HG03025 (cell line): ENCODE results near the gene ARHGEF39.
A peak's percentile ranks its signal among the peaks of the same experiment; 100 is the strongest.
"Not testable (repeated sequence)": the region's sequence is repeated elsewhere in the genome, so short reads cannot be mapped to it uniquely, and the experiment has no call there.

Source experiments
- ATAC-seq: cut with Tn5 transposase; IDR thresholded peaks from one replicate; pipeline ENCODE4 v1.9.1; 2021; ENCODE audit warnings: mild to moderate bottlenecking, moderate library complexity; ENCODE audit not compliant: unreplicated experiment, low FRiP score

ARHGEF39 gene

DNA sequence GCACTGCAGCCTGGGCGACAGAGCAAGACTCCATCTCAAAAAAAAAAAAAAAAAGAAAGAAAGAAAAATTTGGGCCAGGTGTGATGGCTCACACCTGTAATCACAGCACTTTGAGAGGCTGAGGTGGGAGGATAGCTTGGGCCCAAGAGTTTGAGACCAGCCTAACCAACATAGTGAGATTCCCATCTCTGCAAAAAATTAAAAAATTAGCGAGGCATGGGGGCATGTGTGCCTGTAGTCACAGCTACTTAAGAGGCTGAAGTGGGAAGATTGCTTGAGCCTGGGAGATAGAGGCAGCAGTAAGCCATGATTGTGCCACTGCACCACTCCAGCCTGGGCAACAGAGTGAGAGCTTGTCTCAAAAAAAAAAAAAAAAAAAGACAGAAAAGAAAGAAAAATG is 11.4 kb downstream of the ARHGEF39 start:
- no peak for ATAC-seq

DNA sequence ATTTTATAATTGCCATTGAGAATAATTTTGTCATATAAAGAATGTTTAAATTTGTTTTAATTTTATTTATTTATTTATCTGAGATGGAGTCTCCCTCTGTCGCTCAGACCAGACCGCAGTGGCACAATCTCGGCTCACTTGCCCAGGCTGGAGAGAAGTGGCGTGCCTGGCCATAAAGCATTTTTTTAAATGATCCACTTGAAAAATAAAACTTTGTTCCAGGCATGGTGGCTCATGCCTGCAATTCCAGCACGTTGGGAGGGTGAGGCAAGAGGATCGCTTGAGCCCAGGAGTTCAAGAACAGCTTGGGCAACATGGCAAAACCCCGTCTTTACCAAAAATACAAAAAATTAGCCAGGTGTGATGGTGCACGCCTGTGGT is 12.2 kb downstream of the ARHGEF39 start:
- no peak for ATAC-seq

DNA sequence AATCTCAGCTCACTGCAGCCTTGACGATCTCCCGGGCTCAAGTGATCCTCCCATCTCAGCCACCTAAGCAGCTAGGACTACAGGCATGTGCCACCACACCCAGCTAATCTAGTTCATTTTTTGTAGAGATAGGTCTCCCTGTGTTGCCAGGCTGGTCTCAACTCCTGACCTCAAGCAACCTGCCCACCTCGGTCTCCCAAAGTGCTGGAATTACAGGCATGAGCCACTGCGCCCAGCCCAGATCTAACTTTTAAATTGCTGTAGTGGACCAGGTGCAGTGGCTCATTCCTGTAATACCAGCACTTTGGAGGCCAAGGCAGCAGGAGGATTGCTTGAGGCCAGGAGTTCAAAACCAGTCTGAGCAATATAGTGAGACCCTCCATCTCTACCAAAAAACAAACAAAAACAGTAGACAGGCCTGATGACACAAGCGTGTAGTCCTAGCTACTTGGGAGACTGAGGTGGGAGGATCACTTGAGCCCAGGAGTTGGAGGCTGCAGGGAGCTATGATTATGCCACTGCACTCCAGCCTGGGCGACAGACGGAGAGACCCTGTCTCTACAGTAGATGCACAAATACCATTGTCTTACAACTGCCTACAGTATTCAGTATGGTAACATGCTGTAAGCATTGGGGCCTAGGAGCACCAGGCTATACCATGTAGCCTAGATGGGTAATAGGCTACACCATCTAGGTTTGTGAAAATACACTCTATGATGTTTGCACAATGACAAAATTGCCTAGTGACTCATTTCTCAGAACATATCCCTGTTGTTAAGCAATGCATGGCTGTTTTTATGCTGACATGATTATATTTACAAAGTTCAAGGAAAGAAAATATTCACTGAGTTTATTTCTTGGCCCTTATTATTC is 12.8 kb downstream of the ARHGEF39 start:
- ATAC-seq = no peak

DNA sequence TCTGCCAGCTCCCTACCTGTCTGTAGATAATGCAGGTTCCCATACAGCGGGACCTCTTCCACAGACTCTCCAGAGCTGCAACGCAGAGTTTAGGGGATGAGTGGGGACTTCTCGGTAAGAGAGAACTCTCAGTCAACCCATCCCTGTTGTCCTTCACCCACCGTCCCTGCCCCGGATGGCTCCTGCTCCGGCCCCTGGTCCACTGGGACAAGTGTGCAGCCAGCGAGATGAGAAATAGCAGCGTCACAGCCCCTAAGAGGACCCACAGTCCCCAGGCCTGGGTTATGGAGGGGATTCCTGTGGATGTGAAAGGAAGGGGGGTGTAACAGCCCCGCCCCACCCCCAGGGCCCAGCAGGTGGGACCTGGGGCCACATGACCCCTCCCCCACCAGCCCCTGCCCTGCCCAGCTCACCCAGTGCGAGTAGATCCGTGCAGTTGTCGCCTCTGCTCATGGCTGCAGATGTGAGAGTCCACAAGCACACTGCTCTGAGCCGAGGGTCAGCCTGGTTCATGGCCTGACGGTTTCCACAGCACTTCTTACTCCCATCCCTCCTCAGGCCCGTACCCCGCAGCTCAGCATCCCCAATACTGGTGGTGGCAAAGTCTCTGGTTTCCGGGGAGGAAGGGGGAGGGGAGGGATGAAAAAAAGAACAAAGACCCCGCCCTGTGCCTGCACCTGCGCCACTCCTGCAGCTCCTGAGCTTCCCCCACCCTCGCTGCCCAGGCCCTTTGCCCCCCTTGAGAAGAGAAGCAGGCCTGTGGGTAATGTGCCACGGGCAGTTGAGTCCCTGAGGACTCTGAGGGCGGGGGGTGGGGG is 14.4 kb downstream of the ARHGEF39 start, which contains the start of gene SIT1:
SIT1 (minus strand) TSS at position 591 of the 818 bp plus-strand sequence; CDS start at position 513, 78 bp downstream.
- no peak for ATAC-seq

DNA sequence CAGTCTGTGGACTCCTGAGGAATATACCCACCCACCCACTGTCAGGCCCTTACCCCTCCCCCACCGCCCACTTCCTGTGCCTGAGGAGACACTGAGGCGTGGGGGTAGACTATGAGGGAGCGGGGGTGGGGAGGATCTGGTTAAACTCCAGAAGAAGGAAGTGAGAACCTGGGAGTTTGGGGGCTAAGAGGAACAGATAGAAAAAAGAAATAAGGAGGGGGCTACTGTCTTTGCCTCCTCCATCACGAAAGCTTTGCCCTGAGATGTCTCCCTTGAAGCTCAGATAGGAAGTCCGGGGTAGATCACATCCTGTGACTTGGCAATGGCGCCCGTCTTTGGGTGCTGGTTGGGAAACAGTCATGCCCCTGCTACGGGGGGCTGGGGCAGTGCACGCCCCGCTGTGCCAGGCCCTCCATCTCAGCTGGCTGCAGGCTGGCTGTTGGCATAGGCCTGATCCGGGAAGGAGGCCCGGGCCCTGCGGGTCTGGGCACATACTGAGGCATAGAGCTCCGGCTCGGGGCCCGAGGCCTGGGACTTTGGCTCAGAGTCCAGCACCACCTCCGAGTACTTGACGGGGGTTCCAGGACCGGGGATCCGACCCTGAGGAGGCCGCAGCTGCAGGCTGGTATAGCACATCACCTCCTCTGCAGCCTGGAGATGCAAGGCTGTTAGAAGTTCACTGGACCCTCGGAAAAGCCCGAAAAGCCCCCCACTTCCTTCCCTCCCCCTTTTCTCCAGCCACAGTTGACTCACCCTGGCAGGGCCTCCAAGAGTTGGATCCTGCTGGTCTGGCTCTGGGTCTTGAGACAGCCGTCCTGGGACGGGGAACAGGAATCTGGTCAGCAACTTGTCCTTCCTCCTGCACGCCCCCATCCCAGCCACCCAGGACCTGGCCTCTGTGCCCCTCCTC is 15.3 kb downstream of the ARHGEF39 start:
- ATAC-seq = no peak

DNA sequence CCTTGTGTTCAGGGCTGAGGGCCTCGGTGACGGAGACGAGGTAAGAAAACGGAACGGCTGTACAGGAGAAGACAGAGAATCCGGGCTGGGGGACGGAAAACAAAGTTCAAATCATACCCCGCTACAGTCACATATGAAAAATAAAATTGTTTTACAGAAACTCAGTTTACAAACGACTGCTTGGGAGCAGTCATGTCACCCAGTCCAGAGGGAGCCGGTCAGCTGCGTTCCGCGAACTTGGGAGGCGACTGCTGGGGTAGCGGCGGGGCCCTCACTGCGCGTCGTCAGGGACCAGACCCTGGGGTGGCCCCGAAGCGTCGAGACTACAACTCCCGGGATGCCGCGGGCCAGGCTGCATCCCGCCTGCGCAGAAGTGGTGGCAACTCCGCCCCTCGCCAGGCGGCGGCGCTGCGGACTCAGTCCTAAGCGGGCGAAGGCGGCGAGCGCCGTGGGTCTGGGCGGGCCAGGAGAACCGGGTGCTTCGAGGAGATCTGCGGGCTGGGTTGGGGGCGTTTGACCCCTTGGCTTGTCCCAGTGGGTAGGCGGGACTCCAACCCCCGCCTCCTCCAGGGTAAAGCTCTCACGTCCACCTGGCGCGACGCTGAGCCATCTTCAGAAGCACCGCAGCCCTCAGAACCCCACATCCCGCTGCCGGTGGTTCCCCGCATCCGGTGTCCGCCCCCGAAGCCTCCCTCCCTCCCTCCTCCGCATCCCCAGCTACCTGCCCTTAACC is 18.3 kb downstream of the ARHGEF39 start:
- peak; percentile 85 for ATAC-seq

DNA sequence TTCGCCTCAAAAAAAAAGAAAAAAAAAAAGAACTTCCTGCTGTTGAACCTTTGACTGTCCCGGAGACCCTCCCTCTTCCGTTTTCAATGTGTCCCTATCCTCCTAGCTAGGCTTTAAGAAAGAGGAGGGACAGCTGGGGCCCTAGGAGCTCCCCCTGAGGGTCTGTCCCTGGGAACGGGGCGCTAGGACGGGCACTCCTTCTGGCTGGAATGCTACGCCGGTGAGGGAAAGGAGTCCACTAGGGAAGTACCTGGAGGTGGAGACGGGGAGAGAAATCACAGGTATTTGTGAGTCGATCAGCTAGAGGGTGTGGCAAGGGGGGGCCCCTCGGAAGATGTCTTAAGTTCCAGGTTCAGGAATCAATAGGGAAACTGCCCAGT is 18.9 kb downstream of the ARHGEF39 start:
- no peak for ATAC-seq

DNA sequence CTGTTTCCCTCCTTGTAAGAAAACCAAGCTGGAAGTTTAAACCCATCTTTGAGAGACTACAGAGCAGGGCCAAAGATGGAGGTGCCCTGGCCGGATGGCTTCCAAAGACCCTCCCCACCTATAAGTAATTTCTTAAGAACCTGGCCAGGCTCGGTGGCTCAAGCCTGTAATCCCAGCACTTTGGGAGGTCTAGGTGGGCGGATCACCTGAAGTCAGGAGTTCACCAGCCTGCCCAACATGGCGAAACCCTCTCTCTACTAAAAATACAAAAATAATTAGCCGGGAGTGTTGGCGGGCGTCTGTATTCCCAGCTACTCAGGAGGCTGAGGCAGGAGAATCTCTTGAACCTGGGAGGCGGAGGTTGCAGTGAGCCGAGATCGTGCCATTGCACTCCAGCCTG is 19.3 kb downstream of the ARHGEF39 start:
- not testable (repeated sequence) for ATAC-seq

DNA sequence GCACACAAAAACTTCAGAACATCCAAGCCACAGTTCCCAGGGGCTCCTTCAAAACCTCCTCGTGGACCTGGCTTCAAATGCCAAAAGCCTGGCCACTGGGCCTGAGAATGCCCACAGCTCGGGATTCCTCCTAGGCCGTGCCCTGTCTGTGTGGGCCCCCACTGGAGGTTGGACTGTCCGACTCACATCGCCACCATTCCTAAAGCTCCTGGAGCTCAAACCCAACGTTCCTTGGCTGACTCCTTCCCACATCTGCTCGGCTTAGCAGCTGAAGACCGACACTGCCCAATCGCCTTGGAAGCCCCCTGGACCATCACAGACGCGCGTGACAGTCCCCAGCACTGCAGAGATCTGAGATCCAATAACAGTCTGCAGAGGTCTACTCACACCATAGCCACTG is 21.9 kb downstream of the ARHGEF39 start:
- no peak for ATAC-seq

DNA sequence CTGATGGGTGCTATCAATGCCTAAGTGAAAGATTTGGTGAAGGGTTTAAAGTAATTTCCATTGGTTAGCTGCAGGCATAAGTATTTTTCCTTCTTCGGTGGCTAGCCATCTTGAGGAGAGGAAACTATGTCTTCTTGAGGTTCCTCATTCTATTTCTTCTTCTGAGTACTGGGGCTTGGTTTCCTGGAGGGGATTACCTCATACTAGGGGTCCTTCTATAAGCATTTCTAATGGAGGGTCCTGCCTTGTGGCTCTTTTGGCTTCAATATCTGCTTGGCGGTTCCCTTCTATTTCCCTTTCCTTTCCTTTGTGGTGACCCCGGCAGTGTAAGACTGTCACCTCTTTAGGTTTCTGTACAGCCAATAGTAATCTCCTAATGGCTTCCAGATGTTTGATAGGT is 23.5 kb downstream of the ARHGEF39 start:
- not testable (repeated sequence) for ATAC-seq

DNA sequence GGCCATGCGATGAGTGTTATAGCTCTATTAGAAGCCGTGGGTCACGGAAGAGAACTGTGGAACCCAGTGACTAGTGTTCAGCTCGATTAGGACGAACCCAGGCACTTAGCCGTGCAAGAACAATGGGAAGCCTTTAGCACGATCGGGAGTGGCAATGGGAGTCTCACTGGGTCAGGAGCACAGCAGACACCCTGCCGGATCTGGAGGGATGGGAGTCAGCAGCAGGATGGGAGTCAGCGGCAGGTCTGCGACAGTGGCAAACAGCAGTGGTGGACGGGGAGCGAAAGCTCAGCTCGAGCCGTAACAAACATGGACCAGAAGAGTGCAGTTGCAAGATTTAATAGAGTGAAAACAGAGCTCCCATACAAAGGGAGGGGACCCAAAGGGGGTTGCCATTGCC is 24.6 kb downstream of the ARHGEF39 start:
- ATAC-seq = not testable (repeated sequence)

DNA sequence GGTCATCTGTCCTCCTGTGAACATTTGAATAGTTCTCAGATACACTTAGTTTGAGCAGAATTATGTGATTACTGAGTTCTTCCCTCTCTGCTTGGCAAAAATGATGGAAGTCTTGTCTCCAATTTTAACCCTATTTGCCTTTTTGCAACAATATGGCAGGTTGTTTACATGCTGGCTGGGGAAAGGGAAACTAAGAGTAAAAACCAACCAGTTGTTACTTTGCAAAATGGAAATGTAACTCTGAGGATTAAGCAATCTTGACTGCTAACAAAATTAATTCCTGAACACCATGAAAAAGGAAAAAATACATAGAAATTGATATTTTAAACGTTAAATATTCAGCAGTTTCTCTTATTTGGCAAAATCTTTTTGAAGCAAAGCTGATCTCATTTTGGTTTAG is 25.4 kb downstream of the ARHGEF39 start:
- no peak for ATAC-seq

DNA sequence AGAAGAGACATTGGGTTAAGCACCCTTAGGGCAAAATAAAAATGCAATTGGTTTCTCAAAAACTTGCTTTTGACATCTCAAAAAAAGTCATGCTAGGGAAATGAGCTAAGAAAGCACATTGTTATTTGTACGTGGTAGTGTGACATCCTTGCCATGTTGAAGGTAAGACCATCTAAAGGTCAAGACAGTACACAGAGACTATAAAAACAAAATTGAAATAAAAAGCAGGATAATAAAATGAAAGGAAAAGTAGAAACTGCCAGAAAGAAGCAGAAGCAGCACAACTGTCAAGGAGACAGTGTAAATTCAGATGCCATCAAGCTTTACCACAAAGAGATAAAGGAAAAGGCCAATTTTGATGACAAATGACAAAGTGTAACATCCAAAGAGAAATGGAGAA is 25.8 kb downstream of the ARHGEF39 start:
- not testable (repeated sequence) for ATAC-seq

DNA sequence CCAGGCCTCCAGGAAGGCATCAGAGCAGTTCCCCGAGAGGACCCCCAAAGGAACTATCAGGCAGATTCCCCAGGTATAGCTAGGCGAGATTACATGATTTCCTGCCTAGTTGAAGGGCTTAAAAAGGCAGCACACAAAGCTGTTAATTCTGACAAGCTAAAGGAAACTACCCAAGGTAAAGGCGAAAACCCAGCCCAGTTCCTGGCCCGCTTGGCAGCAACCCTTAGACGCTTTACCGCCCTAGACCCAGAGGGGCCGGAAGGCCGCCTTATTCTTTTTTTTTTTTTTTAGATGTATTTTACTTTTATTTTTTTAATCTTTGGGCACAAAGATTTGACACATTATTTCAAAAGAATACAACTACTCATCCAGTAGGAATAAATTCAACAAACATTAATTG is 26.2 kb downstream of the ARHGEF39 start:
- ATAC-seq = not testable (repeated sequence)

DNA sequence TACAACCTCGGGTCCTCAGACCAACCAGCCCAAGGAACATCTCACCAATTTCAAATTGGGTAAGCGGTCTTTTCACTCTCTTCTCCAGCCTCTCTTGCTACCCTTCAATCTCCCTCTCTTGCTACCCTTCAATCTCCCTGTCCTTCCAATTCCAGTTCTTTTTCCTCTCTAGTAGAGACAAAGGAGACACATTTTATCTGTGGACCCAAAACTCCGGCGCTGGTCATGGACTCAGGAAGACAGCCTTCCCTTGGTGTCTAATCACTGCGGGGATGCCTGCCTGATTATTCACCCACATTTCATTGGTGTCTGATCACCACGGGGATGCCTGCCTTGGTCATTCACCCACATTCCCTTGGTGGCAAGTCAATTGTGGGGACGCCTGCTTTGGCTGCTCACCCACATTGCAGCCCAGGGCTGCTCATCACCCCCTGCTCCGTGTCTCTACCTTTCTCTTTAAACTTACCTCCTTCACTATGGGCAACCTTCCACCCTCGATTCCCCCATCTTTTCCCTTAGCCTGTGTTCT is 27.5 kb downstream of the ARHGEF39 start:
- not testable (repeated sequence) for ATAC-seq

DNA sequence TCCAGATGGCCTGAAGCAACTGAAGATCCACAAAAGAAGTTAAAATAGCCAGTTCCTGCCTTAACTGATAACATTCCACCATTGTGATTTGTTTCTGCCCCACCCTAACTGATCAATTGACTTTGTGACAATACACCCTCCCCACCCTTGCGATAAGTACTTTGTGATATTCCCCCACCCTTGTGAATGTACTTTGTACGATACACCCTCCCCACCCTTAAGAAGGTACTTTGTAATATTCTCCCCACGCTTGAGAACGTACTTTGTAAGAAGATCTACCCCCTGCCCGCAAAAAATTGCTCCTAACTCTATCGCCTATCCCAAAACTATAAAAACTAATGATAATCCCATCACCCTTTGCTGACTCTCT is 28.1 kb downstream of the ARHGEF39 start:
- ATAC-seq = not testable (repeated sequence)

DNA sequence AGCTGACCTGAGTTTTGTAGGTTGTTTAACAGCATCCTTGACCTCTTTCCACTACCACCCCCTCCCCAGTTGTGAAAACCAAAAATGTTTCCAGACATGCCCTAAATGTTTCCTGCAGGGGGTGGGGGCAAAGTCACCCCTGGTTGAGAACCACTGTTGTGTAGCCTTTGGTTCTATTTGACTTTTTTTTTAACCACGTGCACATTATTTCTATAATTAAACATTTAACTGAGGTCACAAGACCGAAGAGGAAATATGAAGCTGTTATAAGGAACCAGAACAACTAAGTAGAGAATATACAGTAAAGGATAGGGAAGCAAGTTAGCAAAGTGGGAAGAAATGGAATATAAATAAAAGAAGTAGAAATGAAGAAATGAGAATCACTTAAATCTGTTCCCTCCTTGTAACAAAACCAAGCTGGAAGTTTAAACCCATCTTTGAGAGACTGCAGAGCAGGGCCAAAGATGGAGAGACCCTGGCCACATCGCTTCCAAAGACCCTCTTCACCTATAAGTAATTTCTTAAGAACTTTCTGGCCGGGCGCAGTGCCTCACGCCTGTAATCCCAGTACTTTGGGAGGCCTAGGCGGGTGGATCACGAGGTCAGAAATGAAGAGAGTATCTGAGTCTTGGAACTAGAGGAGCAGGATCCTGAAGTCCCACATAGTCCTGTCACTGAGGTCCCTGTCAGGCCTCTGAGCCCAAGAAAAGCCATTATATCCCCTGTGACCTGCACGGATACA is 28.7 kb downstream of the ARHGEF39 start:
- ATAC-seq = no peak

DNA sequence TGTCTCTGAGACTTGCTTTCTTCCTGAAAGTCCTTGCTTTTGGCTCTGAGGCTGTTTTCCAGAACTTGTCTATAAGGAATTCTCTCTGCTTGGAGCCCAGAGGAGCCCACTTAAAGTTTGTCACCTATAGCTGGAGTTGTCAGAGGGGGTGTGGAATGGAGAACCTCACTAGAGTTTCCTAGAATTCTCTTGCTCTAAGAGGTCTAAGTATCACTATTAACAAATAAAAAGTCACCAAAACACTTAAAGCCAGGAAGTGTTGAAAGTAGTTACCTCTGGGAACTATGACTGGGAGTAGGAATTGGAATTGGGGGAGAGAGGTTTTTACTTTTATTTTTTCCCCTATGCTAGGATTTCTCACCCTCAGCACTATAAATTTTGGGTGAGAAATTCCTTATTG is 29.3 kb downstream of the ARHGEF39 start:
- no peak for ATAC-seq

DNA sequence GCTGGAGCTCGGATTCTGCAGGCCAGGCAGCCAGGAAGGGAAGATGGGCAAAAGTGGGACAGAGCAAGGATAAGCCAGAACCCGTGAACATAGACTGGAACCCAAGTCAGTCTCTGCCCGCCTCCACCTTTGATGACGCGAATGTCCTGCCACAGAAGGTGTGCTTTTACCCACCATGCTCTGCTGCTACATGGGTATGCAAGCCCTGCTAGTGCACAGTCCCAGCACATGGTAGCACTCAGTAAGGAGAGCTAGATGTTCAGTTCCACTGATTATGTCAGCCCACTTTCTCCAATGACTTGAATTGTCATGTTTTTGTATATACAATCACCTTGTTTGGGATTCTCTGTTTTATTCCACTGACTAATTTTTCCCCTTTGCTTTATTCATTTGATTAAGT is 35.4 kb downstream of the ARHGEF39 start:
- no peak for ATAC-seq
